Stomach smooth muscle (tissue), 2 donors: Measurements from ENCODE around the gene LPXN.
A peak's percentile ranks its signal among the peaks of the same experiment; 100 is the strongest.

Source experiments
- H3K27ac ChIP-seq: one replicate; pipeline ENCODE4 v1.7.0; 2013; ENCODE audit warnings: mild to moderate bottlenecking, low read length, inconsistent platforms
- H3K27me3 ChIP-seq, 2 donors: one replicate each; pipeline ENCODE4 v1.7.0; 2013; ENCODE audit warnings: low read length in 2 of 2; ENCODE audit not compliant: insufficient read depth in 2 of 2, control insufficient read depth in 1 of 2
- H3K36me3 ChIP-seq, 2 donors: one replicate each; pipeline ENCODE4 v1.7.0; 2013; ENCODE audit warnings: low read length in 2 of 2; ENCODE audit not compliant: control insufficient read depth in 2 of 2, insufficient read depth in 2 of 2
- H3K4me1 ChIP-seq: one replicate; pipeline ENCODE4 v1.7.0; 2013; ENCODE audit warnings: low read length; ENCODE audit not compliant: control insufficient read depth, insufficient read depth
- H3K4me3 ChIP-seq, 2 donors: one replicate each; pipeline ENCODE4 v1.7.0; 2013; ENCODE audit warnings: low read length in 2 of 2
- H3K9ac ChIP-seq, 2 donors: one replicate each; pipeline ENCODE4 v1.7.0; 2013; ENCODE audit warnings: low read length in 2 of 2, mild to moderate bottlenecking in 1 of 2
- H3K9me3 ChIP-seq, 2 donors: one replicate each; pipeline ENCODE4 v1.7.0; 2013; ENCODE audit warnings: low read length in 2 of 2; ENCODE audit not compliant: control insufficient read depth in 2 of 2
- donor health status: healthy.
- donor health status: Pancreatic carcinoma.

The LPXN gene

DNA sequence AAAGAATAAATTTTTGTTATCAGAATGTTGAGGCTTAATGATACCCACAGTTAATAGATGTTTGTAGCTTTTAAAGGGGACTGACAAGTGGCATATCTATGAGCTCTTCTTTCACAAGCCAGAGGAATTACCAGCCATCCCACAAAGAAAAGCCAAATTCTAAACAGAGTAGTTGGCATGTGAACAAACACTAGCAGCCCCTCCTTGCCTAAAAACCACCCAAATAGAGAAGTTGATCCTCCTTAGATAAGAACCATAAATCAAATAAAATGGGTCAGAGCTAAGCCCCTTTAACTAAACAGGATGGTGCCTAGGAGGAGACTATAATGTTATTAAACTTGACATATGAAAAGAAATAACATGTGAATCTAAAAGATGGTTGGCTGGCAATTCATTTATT, 11.4 kb downstream of the LPXN start:
- no peak overlapping the region for H3K9ac ChIP-seq
- no peaks in the 10 kb centered on the region for H3K27me3 ChIP-seq
- H3K27ac ChIP-seq = no peak overlapping the region
- H3K36me3 ChIP-seq = peaks cover 8 to 15% of the 10 kb centered on the region in 2 donors
- H3K9me3 ChIP-seq = no peaks in the 10 kb centered on the region
- no peaks in the 10 kb centered on the region for H3K4me1 ChIP-seq
- H3K4me3 ChIP-seq = no peak overlapping the region

DNA sequence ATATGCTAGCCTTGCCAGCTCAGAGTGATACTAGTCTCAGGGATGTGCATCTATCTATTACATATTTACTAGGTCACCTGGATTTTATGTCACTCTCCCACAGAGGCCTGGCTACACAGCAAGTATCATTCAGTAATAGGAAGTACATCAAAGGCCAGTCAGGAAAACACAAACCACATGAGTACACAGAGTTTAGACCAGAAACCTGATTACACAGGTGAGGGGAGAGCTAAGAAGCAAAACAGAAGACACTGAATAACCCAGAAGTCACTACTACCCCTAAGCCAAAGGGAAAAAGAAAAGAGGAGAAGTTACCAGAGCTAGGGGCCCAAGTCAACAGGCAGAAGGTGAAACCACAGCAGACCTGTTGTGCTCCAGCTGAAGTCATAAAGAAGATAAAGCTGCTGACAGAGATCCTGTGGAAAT, 13.3 kb downstream of the LPXN start:
- H3K9me3 ChIP-seq = no peaks in the 10 kb centered on the region
- H3K27ac ChIP-seq = no peak overlapping the region
- no peaks in the 10 kb centered on the region for H3K4me1 ChIP-seq
- H3K27me3 ChIP-seq = no peaks in the 10 kb centered on the region
- H3K9ac ChIP-seq = no peak overlapping the region
- peaks cover 6 to 14% of the 10 kb centered on the region in 2 donors for H3K36me3 ChIP-seq
- no peak overlapping the region for H3K4me3 ChIP-seq

DNA sequence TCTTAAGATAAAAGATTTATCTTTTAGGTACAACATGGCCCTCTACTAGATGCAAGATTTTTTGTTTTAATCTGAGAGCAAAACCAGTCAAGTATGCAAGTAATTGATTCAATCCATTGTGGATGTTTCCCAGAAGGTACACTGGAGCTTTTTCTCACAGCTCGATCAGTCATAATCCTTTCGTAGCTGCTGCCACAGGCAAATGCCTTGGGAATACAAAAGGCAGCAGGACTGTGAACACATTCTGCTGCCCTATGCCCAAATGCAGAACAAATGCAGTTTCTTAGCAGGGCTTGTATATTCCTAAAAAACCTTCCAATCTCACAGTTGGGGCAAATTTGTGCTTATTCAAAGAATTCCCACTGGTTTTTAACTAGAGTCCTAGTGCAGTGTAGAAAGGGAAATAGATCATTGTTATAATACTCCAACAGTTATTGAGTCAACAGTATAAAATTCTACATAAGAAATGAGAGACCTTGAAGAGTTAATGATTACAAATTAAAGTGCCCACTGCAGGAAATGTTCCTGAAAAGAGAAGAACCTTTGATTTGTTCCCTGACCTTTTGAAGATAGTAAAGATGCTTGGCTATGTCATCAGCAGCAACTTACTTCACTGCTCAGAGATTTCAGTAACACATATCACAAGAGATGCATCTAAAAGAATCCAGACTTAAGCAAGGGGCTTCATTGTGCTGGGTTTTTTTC, 14.1 kb downstream of the LPXN start:
- Histone ChIP-seq H3K4me1 (no peaks in the 10 kb centered on the region), H3K4me3 (no peak overlapping the region), H3K27ac (no peak overlapping the region), H3K36me3 (peaks cover 6 to 14% of the 10 kb centered on the region in 2 donors), H3K9ac (no peak overlapping the region), H3K9me3 (no peaks in the 10 kb centered on the region), H3K27me3 (no peaks in the 10 kb centered on the region)

DNA sequence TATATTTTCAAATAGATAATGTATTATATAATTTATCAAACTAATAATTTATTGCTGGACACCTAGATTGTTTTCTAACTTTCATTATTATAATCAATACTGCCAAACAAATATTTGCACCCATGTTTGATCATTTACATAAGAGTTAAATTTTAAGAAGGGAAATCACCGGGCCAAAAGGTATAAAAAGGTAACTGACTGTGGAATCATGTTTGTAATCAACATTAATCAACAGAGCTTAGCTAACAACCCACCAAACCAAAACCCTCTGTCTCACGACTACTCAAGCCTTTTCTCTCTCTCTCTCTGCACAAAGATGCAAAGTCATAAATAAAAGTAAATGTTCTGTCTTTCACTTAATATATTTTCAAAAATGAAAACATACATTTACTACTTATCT, 14.8 kb downstream of the LPXN start:
- Histone ChIP-seq H3K36me3 (peaks cover 6 to 14% of the 10 kb centered on the region in 2 donors), H3K27ac (no peak overlapping the region), H3K9ac (no peak overlapping the region), H3K27me3 (no peaks in the 10 kb centered on the region), H3K4me3 (no peak overlapping the region), H3K4me1 (no peaks in the 10 kb centered on the region), H3K9me3 (no peaks in the 10 kb centered on the region)

DNA sequence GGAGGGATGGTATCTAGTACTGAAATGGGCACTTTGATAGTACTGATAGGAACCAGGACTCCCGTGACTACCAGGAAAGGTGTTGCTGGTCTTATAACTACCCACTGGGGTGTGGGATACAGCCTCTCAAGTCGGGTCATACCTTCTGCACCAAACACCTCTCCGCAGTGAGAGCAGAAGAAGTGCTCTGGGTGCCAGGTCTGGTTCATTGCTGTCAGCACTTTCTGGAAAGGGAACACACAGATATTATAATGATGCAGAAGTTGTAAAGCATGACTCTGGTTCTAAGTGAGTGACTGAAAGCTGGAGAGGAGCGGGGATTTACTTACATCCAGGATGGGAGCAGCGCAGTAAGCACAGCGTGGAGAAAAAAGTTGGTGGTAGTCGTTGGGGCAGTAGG, 26.0 kb downstream of the LPXN start:
- H3K9me3 ChIP-seq = no peaks in the 10 kb centered on the region
- H3K27ac ChIP-seq = no peak overlapping the region
- no peak overlapping the region for H3K4me3 ChIP-seq

DNA sequence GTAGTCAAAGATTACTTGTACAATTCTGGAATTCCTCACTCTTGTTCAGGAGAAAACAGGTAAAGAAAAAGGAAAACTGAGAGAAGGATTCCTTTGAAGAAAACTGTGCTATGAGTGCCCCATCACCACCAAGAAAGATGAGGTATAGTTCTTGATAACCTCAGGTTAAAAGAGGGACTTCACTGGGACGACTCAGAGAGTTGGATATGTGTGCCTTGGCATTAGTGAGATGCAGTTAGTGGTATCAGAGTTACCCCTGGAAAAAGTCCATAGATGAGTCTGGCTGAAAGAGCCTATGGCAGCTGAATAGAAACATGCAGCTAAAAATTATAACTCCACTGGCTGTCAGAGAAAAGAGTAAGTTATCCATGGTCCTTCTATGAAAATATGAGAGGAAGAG, 28.8 kb downstream of the LPXN start:
- H3K27me3 ChIP-seq = no peaks in the 10 kb centered on the region
- peaks cover 18 to 37% of the 10 kb centered on the region in 2 donors for H3K36me3 ChIP-seq
- H3K27ac ChIP-seq = no peak overlapping the region
- no peaks in the 10 kb centered on the region for H3K9me3 ChIP-seq
- H3K9ac ChIP-seq = no peak overlapping the region
- no peak overlapping the region for H3K4me3 ChIP-seq
- H3K4me1 ChIP-seq = no peaks in the 10 kb centered on the region

More for the DNA sequence above, 26.0 kb downstream of the LPXN start:
- Histone ChIP-seq H3K9ac (no peak overlapping the region), H3K4me1 (no peaks in the 10 kb centered on the region), H3K36me3 (peaks cover 39 to 52% of the 10 kb centered on the region in 2 donors), H3K27me3 (no peaks in the 10 kb centered on the region)

DNA sequence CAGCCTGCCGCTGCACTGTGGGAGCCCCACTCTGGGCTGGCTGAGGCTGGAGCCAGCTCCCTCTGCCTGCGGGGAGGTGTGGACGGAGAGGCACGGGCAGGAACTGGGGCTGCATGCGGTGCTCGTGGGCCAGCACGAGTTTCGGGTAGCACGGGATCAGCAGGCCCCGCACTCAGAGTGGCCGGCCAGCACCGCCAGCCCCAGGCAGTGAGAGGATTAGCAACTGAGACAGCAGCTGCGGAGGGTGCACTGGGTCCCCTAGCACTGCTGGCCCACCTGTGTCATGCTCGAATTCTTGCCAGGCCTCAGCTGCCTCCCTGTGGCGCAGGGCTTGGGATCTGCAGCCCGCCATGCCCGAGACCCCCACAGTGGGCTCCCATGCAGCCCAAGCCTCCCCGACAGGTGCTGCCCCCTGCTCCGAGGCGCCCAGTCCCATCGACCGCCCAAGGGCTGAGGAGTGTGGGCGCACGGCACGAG, 43.8 kb downstream of the LPXN start:
- Histone ChIP-seq H3K27me3 (no peaks in the 10 kb centered on the region), H3K4me1 (no peaks in the 10 kb centered on the region), H3K4me3 (no peak overlapping the region), H3K27ac (no peak overlapping the region), H3K36me3 (peaks cover 8 to 13% of the 10 kb centered on the region in 2 donors), H3K9ac (no peak overlapping the region), H3K9me3 (no peaks in the 10 kb centered on the region)

DNA sequence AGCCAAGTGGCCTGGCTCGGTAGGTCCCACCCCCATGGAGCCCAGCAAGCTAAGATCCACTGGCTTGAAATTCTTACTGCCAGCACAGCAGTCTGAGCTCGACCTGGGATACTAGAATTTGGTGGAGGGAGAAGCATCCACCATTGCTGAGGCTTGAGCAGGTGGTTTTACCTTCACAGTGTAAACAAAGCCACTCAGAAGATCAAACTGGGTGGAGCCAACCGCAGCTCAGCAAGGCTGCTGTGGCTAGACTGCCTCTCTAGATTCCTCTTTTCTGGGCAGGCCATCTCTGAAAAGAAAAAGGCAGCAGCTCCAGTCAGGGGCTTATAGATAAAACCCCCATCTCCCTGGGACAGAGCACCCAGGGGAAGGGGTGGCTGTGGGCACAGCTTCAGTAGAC, 45.4 kb downstream of the LPXN start:
- Histone ChIP-seq H3K9me3 (no peaks in the 10 kb centered on the region), H3K4me1 (no peaks in the 10 kb centered on the region), H3K27me3 (no peaks in the 10 kb centered on the region), H3K27ac (no peak overlapping the region), H3K36me3 (peaks cover 10 to 13% of the 10 kb centered on the region in 2 donors), H3K4me3 (no peak overlapping the region), H3K9ac (no peak overlapping the region)

DNA sequence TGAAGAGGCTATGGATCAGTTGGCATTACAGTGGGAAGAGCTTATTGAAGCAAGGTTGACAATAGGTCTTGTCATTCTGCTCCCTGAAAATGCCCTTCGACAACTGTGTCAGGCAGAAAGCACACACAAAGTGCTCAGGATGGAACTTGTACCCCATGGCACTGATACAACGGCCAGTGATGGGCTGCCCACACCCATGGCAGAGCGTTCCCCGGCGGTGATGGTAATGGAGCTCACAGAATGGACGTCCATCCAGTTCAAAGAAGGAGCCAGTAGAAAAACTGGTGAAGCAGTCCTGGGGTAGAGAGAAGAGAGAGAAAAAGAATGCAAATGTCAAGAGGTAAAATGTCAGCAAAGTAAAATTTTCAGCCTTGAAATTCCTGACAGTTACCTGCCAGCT, 48.2 kb downstream of the LPXN start:
- H3K27ac ChIP-seq = no peak overlapping the region

DNA sequence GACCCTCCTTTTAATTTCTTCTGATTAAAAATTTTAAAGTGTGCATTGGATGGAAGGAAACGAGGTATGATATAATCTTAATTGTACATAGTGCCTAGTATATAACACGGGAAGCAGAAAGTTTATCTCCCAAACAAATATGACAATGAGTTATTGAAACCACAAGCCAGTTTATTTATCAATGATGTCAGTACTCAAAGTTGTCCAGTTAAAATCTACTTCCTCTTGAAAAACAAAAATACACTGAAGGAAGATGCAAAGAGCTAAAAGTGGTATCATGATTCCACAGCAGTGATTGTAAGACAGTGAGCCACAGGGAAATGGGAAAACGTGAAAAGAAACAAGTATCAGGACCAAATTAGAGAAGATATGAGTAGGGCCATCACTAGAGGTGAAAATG, 48.9 kb downstream of the LPXN start:
- Histone ChIP-seq H3K9me3 (no peaks in the 10 kb centered on the region), H3K9ac (no peak overlapping the region), H3K27ac (no peak overlapping the region), H3K4me1 (peaks cover 4% of the 10 kb centered on the region), H3K36me3 (peaks cover 10 to 13% of the 10 kb centered on the region in 2 donors), H3K27me3 (no peaks in the 10 kb centered on the region), H3K4me3 (no peak overlapping the region)

More for the DNA sequence above, 48.2 kb downstream of the LPXN start:
- H3K36me3 ChIP-seq = peaks cover 10 to 13% of the 10 kb centered on the region in 2 donors
- H3K9ac ChIP-seq = no peak overlapping the region
- no peaks in the 10 kb centered on the region for H3K27me3 ChIP-seq
- H3K9me3 ChIP-seq = no peaks in the 10 kb centered on the region
- peaks cover 4% of the 10 kb centered on the region for H3K4me1 ChIP-seq
- no peak overlapping the region for H3K4me3 ChIP-seq

DNA sequence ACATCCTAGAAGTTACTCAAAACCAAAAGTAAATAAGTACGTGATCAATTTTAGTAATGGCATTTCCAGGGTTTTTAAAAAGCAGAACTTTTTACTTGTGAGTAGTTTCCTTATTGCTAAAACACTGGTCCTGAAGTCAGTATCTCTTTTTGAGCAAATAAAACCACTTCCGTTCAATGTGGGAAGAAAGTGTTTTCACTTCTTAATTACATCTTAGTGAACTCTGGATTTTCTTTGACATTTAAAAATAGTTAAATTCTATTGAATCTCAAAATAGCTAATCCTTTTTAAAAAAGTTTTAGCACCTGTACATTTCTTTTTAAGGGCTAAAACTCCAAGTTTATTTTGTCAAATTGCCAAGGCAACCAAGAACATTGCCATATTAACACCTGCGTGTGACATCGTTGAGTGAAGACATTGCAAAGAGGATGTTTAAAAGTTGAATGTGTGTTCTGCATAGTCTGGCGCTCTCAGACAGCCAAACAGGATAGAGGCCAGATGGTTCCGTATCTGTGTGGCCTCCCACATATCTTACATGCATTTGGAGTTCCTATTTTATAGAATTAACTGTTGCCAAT, 50.5 kb downstream of the LPXN start:
- Histone ChIP-seq H3K36me3 (peaks cover 10 to 13% of the 10 kb centered on the region in 2 donors), H3K4me1 (peaks cover 4% of the 10 kb centered on the region), H3K9ac (peak overlapping the region in 1 of 2 donors; percentile 14), H3K9me3 (no peaks in the 10 kb centered on the region), H3K27ac (no peak overlapping the region), H3K27me3 (no peaks in the 10 kb centered on the region), H3K4me3 (no peak overlapping the region)
